DOHH2 (cell line): ENCODE measurements around the gene CDK6.
"Not testable (repeated sequence)": the region's sequence is repeated elsewhere in the genome, so short reads cannot be mapped to it uniquely, and the experiment has no call there.

Experiments
- H3F3A ChIP-seq: fragments of 200-600 bp; sonication (generic), shearing (Covaris generic); 2 replicates; pipeline ENCODE4 v1.6.0; 2016; ENCODE audit warnings: antibody characterized with exemption, mild to moderate bottlenecking; ENCODE audit not compliant: control insufficient read depth, insufficient read depth
- H3K27ac ChIP-seq: fragments of 200-600 bp; sonication (generic); 2 replicates; pipeline ENCODE4 v1.5.1; 2014; ENCODE audit warnings: low read depth, mild to moderate bottlenecking, low read length, moderate library complexity
- H3K27me3 ChIP-seq: fragments of 200-600 bp; sonication (generic); 2 replicates; pipeline ENCODE4 v1.6.1; 2014; ENCODE audit warnings: mild to moderate bottlenecking, low read length, mixed read lengths; ENCODE audit not compliant: control insufficient read depth
- H3K36me3 ChIP-seq: fragments of 200-600 bp; sonication (generic); 2 replicates; pipeline ENCODE4 v1.6.1; 2014; ENCODE audit warnings: mild to moderate bottlenecking, low read length, moderate library complexity, mixed read lengths; ENCODE audit not compliant: control insufficient read depth
- H3K4me1 ChIP-seq: fragments of 200-600 bp; sonication (generic); 2 replicates; pipeline ENCODE4 v1.6.1; 2014; ENCODE audit warnings: mild to moderate bottlenecking, low read length, mixed read lengths; ENCODE audit not compliant: control insufficient read depth
- H3K4me2 ChIP-seq: fragments of 200-600 bp; sonication (generic); 2 replicates; pipeline ENCODE4 v1.6.0; 2014; ENCODE audit warnings: mild to moderate bottlenecking, low read length, moderate library complexity
- H3K4me3 ChIP-seq: fragments of 200-600 bp; sonication (generic); 2 replicates; pipeline ENCODE4 v1.5.1; 2014; ENCODE audit warnings: mild to moderate bottlenecking, low read length, mixed read lengths
- H3K79me2 ChIP-seq: fragments of 200-600 bp; sonication (generic); 2 replicates; pipeline ENCODE4 v1.6.1; 2014; ENCODE audit warnings: mild to moderate bottlenecking, low read length, mixed read lengths; ENCODE audit not compliant: control insufficient read depth
- H3K9me2 ChIP-seq: fragments of 200-600 bp; sonication (generic); replicated peaks from 2 replicates; pipeline ENCODE4 v1.6.1; 2014; ENCODE audit warnings: mild to moderate bottlenecking, low read length, mixed read lengths; ENCODE audit not compliant: control insufficient read depth
- H3K9me3 ChIP-seq: fragments of 200-600 bp; sonication (generic); 2 replicates; pipeline ENCODE4 v1.6.1; 2014; ENCODE audit warnings: antibody characterized with exemption, low read length, mixed read lengths; ENCODE audit not compliant: control insufficient read depth, insufficient read depth
- H4K20me1 ChIP-seq: fragments of 200-600 bp; sonication (generic); 2 replicates; pipeline ENCODE4 v1.6.0; 2014; ENCODE audit warnings: low read depth, mild to moderate bottlenecking, antibody characterized with exemption, low read length, moderate library complexity; ENCODE audit not compliant: control insufficient read depth, insufficient read depth
- CTCF ChIP-seq: fragments of 200-600 bp; sonication (generic); IDR thresholded peaks from one replicate; pipeline ENCODE4 v1.5.1; 2014; ENCODE audit warnings: antibody characterized with exemption, mild to moderate bottlenecking, low read depth, low read length; ENCODE audit not compliant: poor library complexity, severe bottlenecking
- EZH2phosphoT487 ChIP-seq: fragments of 200-600 bp; sonication (generic); IDR thresholded peaks from 2 replicates; pipeline ENCODE4 v1.6.1; 2017; ENCODE audit warnings: borderline replicate concordance, mild to moderate bottlenecking, antibody characterized with exemption, low read length, moderate library complexity, mixed read lengths

The CDK6 gene

DNA sequence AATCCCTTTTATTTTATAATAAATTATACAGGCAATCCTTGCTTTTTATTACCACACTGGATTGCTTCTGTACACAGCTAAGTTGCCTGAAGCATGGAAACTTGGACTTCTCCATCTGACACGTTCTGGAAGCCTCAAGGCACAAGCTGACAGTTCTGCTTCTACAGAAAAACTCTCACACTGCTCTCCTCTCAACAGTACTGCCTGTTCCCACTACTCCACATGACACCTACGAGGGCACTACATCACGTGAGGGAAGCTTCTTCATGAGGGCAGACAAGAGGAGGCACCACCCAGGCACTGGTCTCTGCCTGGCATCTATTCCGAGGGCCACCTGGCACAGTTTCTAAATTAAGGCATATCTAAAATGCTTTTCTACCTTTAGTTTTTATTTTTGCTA, 229.4 kb downstream of the CDK6 start:
- TF ChIP-seq EZH2phosphoT487, result no peak
- TF ChIP-seq CTCF, result no peak
- no peaks in the 10 kb centered on the region for H3K9me2 ChIP-seq
- no peaks in the 10 kb centered on the region for H3K79me2 ChIP-seq
- no peaks in the 10 kb centered on the region for H3K9me3 ChIP-seq
- peaks cover 6% of the 10 kb centered on the region; the same call in 1 of the 2 replicates for H3F3A ChIP-seq
- peaks cover 2% of the 10 kb centered on the region for H3K36me3 ChIP-seq
- H4K20me1 ChIP-seq, result no peaks in the 10 kb centered on the region
- H3K27me3 ChIP-seq, result no peaks in the 10 kb centered on the region
- H3K27ac ChIP-seq, result no peak overlapping the region
- H3K4me2 ChIP-seq, result no peak overlapping the region
- H3K4me3 ChIP-seq, result no peak overlapping the region
- H3K4me1 ChIP-seq, result peaks cover 21% of the 10 kb centered on the region

DNA sequence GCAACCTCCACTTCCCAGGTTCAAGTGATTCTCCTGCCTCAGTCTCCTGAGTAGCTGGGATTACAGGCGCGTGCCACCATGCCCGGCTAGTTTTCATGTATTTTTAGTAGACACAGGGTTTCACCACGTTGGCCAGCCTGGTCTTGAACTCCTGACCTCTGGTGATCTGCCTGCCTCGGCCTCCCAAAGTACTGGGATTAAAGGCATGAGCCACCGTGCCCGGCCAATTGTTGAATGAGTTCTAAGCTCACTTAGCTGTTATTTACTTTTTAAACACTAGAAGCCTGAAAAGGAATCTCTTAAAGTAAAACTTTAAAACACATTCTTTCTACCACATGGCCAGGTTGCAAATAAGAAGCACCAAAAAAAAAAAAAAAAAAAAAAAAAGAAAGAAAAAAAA, 231.9 kb downstream of the CDK6 start:
- H3K27me3 ChIP-seq, H3F3A ChIP-seq, H3K79me2 ChIP-seq, H4K20me1 ChIP-seq, H3K36me3 ChIP-seq, H3K4me1 ChIP-seq, H3K4me2 ChIP-seq, H3K9me2 ChIP-seq, H3K27ac ChIP-seq, H3K9me3 ChIP-seq, H3K4me3 ChIP-seq: not testable (repeated sequence)

GRCh38 chr7:92603089-92603445, 233.3 kb downstream of the CDK6 start:
- Histone ChIP-seq H3K79me2 (no peaks in the 10 kb centered on the region), H3K4me1 (no peaks in the 10 kb centered on the region), H3K36me3 (no peaks in the 10 kb centered on the region), H4K20me1 (no peaks in the 10 kb centered on the region), H3K9me3 (no peaks in the 10 kb centered on the region), H3K9me2 (no peaks in the 10 kb centered on the region), H3K4me3 (no peak overlapping the region), H3K27me3 (peaks cover 7% of the 10 kb centered on the region), H3K4me2 (no peak overlapping the region), H3F3A (no peaks in the 10 kb centered on the region), H3K27ac (no peak overlapping the region)
- TF ChIP-seq EZH2phosphoT487 (no peak), CTCF (no peak)

- Histone ChIP-seq H3K79me2 (no peaks in the 10 kb centered on the region), H3K4me1 (no peaks in the 10 kb centered on the region), H3K36me3 (no peaks in the 10 kb centered on the region), H4K20me1 (no peaks in the 10 kb centered on the region), H3K27me3 (peaks cover 11% of the 10 kb centered on the region), H3K9me2 (no peaks in the 10 kb centered on the region), H3K9me3 (no peaks in the 10 kb centered on the region), H3K27ac (no peak overlapping the region), H3K4me3 (no peak overlapping the region), H3K4me2 (no peak overlapping the region), H3F3A (no peaks in the 10 kb centered on the region)
- no peak for TF ChIP-seq CTCF
These were observed 233.9 kb downstream of the CDK6 start for GRCh38 chr7:92602352-92603088.
